HG03439 (cell line): Measurements from ENCODE around the gene TNNI3.
"Not testable (repeated sequence)": the region's sequence is repeated elsewhere in the genome, so short reads cannot be mapped to it uniquely, and the experiment has no call there.

Experiments
- ATAC-seq: cut with Tn5 transposase; IDR thresholded peaks from one replicate; pipeline ENCODE4 v1.9.1; 2021; ENCODE audit warnings: mild to moderate bottlenecking, moderate library complexity; ENCODE audit not compliant: unreplicated experiment

Gene TNNI3

DNA sequence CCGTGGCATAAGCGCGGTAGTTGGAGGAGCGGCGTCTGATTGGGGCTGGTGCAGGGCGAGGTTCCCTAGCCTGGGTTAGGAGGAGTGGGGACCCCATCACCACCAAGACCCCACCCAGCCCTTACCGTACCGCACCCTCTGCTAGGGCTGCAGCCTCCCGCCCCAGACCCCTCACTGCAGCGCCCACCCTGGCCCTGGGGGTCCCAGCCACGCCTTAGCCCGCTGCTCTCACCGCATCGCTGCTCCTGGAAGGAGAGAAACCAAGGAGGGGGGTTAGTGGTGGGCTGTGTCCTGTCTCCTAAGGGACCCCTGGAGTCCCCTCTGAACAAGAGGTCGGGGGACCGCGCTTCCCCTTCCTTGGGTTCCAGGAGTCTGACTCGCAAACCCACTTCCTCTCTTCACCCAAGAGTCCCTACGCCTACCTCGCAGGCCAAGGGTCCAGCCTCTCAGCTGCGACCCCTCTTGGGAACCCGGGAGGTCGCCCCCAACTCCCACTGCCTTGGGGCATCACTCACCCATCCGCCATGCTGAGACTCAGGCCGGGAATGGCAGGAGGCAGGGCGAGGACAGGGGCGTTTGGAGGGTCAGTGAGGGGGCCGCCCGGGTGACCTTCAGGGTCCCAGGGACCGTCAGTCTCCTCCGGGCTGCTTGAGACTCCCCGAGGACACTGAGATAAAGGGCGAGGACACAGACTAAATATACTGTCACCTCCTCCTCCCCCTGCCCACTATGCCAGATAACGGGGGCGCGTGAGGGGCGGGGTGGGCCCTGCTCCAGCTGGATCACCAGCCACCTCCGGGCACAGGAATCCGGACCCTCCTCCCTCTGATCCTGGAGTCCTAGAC, at the start of gene TNNI3:
Gene TNNI3 (minus strand): TSS at position 669 of the 845 bp plus-strand sequence. CDS start 143 bp downstream, at position 526.
- ATAC-seq, result no peak

DNA sequence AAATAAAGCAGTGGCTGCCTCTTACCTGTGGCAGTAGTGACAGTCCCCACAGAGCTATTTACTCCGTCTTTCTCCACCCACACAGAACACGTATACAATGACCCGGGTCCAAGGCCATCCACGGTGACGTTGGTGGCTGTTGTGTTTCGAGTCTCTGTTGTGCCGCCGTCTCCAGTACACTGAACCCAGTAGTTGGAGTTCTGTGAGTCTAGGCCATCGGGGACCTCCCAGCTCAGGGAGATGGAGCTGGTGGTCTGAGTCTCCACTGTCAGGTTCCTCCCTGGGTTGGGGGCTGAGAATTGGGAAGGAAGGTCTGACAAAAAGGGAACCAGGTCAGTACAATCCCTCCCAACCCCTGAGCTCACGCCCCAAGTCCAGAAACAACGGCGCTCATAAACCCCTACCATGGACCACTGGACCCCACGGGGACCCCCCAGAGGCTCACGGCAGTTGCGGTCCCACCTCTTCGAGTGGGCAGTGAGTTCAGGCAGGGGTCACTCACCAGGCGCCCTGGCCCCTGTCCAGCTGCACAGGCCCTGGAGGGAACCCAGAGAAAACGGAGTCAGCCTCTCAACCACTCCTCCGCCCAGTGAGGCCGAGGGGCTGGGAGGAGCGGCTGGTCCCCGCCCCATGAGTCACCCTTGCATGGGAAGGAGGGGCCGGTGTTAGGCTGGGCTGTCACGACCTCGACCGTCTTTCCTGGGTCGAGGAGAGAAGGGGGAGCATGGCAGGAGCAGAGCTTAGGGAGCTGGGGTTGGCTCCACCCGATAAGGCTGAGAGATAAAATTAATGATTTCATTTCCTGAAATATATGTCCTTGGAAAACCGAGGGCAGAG, 49.4 kb upstream of the TNNI3 start:
- ATAC-seq, result no peak

DNA sequence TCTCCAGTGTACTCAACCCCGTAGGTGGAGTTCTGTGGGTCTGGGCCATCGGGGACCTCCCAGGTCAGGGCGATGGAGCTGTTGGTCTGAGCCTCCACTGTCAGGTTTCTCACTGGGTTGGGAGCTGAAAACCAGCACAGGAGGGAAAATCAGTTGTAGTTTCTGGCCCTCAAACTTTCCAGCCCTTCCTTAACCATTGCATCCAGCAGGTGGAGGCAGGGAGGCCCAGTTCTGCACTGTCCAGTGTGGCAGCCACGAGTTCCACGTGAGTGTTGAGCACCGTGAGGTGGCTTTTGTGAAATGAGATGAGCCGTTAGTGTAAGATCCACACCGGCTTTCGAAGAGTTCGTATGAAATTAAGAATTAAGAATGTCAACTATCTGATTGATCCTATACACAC, 44.7 kb upstream of the TNNI3 start:
- ATAC-seq, result not testable (repeated sequence)

DNA sequence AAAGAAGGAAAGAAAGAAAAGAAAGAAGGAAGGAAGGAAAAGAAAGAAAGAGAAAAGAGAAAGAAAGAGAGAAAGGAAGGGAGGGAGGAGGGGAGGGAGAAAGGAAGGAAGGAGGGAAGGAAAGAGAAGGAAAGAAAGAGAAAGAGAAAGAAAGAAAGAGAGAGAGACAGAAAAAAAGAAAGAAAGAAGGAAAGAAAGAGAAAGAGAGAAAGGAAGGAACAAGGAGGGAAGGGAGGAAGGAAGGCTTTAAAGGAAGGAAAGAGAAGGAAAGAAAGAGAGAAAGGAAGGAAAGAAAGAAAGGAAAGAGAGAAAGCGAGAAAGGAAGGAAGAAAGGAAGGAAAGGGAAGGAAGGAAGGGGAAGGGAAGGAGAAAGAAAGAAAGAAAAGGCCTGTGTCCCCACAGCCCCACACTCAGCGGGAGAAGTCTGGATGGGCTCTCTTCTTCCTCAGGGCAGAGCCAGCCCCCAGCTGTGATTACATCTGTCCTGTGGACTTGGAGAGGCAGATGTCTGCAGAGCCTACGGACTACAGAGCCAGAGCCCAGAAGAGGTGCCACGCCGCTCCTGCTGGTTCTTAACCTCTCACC, 42.2 kb upstream of the TNNI3 start:
- ATAC-seq, result no peak

DNA sequence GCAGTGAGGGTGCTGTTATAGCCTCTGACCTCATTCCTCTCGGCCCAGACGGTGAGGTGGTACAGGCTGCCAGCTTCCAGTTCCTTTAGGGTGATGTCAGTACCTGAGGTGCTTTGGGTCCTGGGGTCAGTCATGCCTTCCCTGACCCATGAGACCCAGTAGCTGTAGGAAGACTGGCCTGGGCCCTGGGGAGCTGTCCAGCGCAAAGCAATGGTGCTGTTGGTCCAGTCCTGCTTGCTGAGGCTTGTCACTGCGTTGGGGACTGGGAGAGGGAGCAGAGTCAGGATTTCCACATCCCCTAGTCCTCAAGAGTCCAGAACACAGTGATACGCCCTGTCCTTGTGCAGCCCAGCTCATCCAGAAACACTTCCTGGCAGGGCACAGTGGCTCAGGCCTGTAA, 41.1 kb upstream of the TNNI3 start:
- ATAC-seq, result no peak

DNA sequence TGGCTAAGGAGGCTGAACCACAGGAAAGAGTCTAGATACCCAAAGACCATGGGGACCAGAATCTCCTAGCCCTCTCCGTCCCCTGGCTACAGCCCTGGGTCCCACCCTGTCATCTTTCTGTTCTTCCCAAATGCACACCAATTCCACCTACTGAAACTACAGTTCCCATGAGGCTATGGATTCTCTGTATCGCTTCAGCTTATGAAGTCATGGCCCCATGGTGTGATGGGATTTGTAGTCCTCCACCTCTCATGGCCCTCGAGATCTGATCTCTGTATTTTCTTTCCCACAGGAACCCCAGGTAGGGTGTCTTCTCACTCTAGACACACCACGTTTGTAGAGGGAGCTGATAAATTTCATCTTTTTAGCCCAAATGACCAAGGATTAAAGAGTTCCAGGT, 40.0 kb upstream of the TNNI3 start:
- no peak for ATAC-seq

DNA sequence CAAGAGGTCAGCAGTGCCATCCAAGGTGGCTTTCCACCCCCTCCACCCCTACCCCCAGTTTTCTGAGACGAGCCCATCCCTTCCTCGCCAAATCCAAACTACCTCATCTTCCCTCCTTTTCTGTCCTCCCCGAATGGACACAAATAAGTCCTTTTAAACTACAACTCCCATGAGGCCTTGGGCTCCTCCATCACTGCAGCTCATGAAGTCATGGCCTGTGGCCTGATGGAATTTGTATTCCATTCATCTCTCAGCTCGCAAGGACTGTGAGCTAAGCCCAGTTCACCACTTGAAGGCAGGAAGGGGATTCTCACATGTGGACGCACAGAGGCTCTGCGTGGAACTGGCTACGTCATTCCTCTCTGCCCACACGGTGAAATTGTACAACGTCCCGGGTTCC, 39.3 kb upstream of the TNNI3 start:
- no peak for ATAC-seq

DNA sequence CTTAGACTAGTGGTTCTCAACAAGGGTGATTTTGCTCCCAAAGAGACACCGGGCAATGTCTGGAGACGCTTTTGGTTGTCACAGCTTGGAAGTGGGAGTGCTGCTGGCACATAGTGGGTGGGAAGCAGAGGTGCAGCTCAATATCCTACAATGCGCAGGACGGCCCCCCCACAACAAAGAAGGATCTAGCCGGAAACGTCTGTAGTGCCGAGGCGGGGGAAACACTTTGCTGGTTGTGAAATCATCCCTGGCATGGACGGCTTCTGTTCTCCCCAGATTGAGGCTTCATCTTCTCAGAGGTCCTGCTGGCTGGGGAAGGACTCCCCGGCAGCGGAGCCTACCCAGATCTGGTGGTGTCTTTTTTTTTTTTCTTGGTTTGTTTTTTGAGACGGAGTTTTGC, 35.9 kb upstream of the TNNI3 start:
- ATAC-seq, result no peak

DNA sequence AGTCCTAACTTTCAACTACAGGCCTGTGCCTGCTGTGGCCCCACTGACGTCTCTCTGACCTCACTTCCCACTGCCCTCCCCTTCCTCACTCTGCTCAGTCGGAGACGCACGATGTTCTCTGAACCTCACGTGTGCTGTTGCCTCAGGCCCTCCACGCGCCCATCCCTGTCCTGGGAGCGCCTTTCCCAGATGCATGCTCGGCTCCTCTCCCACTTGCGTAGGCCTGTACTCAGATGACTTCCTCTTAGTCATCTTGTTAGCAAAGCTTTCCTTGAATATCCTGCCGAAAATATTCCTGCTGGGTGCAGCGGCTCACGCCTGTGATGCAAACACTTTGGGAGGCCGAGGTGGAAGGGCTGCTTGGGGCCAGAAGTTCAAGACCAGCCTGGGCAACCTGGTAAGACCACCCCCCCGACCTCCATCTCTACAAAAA, 31.9 kb upstream of the TNNI3 start:
- no peak for ATAC-seq

DNA sequence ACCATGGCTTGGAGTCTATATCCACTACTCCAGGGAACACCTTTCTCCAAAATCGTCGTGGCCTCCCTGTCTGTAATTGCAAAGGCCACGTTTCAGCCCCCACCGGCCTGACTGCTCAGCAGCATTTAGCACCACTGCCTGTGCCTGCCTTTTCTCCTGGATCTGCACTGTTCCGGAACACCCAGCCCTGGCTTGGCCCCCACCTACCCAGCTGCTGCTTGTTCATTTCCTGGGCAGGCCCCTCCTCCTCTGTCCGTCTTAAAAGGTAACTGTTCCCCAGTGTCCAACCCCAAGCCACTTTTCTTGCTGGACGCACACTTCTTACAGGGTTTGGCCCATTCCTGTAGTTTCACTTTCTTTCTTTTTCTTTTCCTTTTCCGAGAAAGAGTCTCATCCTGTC, 31.1 kb upstream of the TNNI3 start:
- no peak for ATAC-seq

DNA sequence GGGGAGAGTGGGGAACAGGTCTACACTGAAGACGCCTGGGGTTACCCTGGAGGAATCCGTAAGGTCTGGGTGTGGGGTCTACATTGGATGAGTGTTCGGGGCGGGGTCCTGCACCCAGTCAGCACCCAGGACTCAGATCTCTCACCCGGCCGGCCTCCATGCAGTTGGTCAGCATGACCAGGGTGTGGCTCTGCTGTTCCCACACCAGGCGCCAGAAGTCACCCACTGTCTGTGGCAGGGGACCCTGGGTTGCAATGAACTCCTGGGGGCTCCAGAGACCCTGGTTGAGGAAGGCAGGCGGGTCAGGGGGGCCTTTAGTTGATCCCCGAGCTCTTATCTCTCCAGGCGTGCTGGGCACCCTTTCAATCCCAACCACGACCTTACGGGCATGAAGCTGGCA, 28.5 kb upstream of the TNNI3 start:
- no peak for ATAC-seq

DNA sequence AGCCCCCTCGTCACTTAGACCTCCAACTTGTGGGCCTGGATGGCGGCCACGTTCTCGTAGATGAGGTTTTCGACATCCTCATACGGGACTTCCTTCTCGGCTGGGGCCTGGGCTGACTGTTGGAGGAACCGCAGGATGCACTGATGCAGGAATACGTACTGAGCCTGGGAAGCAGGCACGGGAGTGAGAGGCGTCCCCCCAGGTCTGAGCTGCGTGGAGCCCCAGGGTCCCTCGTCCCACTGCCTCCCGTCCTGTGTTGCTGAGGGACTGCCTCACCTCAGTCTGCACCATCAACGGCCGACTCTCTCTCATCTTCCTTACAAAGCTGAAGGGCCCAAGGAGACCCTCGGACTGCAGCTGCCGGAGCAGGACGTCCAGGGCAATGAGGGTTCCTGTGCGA, 24.2 kb upstream of the TNNI3 start:
- no peak for ATAC-seq

DNA sequence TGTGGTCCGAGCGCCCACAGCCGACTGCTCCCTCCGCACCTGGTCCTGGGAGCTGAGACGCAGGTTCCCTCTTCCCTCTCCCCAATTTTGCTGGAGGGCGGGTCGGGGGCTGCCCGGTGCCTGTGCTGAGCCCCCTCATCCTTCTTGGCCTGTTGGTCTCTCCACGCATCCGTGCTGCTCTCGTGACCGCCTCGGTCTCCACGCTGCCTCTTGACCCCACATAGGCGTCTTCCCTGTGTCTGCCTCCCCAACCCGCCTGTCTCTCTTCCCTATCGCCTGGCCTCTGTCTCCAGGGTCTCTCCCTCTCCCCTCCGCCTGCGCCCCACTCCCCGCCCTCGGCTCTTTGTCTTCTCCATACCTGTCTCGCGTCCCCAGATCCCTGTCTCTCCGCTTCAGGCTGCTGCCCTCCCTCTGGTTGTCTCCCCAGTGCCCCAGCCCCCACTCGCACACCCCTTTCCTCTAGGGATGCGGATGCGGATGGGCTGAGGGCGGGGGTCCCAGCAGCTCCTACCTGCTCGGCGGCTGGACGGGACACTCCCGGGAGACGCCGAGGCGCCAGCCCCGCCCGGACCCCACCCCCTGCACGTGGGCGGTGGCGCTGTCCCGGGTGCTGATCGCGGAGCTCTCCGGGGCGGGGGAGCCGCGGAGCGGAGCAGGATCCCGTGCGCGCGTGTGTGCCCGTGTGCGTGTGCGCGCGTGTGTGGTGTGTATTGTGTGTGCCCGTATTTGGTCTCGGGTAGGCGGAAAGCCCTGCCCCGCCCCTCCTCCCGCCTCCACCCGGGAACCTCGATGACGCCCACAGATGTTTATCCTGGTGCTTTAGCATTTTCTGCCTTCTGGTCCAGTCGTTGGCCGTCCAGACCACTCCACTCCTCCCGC, 22.3 kb upstream of the TNNI3 start, which contains the start of gene SYT5:
Gene SYT5 (minus strand): TSS at position 684 of the 879 bp plus-strand sequence. CDS start 1,248 bp downstream, outside the sequence.
- peak; percentile 16 for ATAC-seq

DNA sequence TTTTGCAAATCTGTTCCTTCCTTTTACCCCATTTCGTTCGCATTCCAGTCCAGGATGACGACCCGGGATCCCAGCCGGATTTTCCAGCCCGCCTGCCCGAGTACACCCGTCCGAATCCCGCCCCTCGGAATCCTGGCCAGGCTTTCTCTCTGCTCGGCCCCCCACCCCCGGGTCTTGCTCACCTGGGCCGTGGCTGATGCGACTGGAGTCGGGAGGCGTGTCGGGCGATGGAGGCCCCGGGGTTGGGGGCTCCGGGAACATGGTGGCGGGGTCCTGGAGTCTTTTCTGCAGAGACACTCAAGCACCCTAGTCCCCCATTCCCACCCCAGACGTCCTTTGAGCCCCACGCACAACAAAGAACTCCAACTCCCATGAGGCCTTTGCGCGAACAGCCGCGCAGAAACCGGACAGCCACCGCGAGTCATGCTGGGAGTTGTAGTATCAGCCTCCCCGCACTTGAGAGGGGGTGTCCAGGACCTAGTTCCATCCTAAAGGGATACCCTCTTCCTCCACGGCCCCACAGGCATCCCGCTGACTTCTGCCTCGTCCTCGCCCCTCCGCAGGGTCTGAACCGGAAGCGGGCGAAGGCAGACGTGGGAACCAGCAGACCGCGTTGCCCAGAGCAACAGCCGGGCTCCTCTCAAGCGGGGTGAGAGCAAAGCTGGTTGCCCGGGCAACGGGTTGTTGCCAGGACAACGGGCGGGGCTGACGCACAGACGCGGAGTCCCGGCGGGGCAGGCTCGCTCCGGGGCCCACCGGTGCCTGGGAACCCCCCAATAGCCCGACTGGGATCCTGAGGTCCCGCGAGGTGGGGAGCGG, 21.5 kb upstream of the TNNI3 start:
- peak; percentile 64 for ATAC-seq

DNA sequence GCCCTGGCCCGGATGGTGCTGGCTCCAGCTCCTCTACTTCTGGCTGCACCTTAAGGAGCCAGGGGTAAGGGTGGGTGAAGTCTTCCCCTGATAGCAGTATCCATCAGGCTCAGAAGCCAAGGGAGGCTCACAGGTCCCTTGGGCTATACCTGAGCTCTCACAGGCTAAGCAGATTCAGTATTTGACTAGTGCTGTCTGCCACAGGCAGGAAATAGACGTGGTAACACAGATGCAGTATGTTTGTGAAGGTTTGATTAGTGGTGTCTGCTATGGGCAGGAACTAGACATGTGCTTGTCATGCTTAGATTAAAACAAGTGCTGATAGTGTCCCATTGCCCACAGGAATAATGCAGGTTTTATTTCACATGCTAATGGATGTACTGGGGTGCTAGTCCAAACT, 18.5 kb upstream of the TNNI3 start:
- no peak for ATAC-seq

DNA sequence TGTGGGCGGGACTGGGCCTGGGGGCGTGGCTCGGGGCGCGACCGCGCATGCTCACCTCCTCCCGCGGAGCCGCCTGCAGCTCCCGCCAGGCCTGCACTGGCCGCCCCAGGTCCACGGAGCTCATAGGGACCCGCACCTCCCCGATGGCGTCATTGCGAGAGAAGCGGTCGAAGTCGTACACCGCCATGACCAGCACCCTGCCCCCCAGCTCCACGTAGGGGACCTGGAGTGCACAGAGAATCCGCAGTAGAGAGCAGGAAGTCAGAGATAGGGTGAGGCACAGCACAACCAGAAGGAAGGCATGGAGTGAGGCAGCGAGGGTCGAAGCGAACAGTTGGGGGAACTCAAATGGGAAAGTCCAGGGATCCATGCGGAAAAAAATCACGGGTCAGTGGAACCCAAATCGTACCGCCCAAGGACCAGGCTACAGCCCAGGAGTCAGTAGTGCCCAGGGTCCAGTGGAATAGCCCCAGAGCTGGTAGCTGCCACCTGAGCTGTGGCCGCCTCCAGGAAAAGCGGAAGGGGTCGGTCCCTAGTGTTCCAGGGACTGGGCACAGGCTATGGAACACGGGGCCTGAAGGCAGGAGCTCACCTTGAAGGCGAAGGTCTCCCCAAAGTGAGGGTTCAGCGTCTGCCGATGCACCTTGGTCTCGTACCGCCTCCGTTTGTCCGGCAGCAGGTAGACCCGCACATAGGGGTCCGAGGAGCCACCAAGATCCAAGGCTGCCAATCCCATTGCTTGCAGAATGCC, 17.8 kb upstream of the TNNI3 start:
- ATAC-seq, result no peak

DNA sequence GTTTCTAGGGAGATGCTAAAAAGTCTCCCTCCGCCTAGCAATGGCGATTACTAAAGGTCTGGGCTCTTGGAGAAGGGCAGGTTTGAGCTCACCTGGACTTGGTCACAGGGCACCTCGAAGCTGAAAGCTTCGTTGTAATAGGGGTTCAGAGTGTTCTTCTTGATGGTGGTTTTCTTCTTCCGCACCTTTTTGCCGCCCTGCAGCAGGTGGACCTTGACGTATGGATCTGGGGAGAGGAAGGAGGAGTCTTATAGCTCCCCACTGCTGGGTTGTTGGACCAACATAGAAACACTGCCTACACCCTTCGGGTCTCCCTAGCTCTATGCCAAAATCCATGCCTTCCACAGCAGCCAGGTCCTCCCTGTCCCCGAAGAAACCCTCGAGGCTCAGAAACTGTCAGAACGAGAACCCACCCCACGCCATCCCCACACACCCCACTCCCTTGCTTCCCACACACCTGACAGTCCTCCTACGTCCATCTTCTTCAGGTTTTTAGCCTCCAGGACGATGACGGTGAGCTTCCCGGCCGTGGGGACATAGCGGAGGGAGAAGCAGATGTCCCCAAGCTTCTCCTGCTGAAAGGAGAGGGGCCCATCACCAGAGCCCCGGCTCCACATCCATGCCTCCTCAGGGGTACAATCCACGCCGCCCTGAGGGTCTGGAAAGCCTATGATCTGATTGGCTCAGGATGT, 17.0 kb upstream of the TNNI3 start:
- no peak for ATAC-seq

DNA sequence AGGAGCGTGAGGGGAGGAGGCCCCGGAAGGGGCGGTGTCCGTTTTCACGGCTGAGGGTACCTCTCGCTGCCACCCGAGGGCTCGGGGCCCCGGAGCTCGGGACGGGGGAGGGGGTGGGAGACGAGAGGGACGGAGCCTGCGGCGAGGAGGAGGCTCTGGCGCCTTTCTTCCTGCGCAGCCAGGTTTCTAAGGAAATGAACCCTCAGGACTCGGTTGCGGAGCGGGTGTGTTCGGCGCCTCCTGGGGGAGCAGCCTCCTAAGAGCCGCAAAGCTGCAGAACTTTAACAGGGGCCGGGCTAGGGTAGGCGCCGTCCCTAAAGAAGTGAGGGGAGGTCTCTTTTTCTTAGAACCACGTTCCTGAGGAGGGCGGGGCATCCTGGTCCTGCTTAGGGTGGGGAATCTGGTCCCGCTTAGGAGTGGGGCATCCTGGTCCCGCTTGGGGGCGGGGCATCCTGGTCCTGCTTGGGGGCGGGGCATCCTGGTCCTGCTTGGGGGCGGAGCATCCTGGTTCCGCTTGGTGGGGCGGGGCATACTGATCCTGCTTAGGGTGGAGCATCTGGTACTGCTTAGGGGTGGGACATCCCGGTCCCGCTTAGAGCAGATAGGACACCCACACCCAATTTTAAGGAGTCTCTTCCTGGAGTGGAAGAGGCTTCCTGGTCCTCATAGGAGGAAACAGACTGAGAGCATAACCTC, 16.3 kb upstream of the TNNI3 start:
- ATAC-seq, result no peak
